ENCODE measurements around the gene COASY.

Gene COASY

GRCh38 chr17:42578282-42578869 lies 16.4 kb downstream of the COASY start:
- peak; percentile 97 for DNase-seq (ENCODE audit: low read depth)
- peak overlapping the region; percentile 79 for H3K4me3 ChIP-seq (ENCODE audit: low read depth, low read length)

GRCh38 chr17:42579794-42580551 lies 18.0 kb downstream of the COASY start:
- no peak for DNase-seq (ENCODE audit: low read depth)
- TF ChIP-seq, protein P1, sequence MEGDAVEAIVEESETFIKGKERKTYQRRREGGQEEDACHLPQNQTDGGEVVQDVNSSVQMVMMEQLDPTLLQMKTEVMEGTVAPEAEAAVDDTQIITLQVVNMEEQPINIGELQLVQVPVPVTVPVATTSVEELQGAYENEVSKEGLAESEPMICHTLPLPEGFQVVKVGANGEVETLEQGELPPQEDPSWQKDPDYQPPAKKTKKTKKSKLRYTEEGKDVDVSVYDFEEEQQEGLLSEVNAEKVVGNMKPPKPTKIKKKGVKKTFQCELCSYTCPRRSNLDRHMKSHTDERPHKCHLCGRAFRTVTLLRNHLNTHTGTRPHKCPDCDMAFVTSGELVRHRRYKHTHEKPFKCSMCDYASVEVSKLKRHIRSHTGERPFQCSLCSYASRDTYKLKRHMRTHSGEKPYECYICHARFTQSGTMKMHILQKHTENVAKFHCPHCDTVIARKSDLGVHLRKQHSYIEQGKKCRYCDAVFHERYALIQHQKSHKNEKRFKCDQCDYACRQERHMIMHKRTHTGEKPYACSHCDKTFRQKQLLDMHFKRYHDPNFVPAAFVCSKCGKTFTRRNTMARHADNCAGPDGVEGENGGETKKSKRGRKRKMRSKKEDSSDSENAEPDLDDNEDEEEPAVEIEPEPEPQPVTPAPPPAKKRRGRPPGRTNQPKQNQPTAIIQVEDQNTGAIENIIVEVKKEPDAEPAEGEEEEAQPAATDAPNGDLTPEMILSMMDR (IDR thresholded peaks at IDR 0.05; ENCODE audit: insufficient read depth, low read depth, low read length, missing control alignments): no peak
- no peak overlapping the region for H3K4me3 ChIP-seq (ENCODE audit: low read depth, low read length)

More at GRCh38 chr17:42578282-42578869, 16.4 kb downstream of the COASY start:
- TF ChIP-seq, protein P1 (IDR thresholded peaks at IDR 0.05; ENCODE audit: insufficient read depth, low read depth, low read length, missing control alignments): peak; percentile 79

GRCh38 chr17:42581744-42582270 lies 19.9 kb downstream of the COASY start:
- DNase-seq (ENCODE audit: low read depth): no peak
- H3K4me3 ChIP-seq (ENCODE audit: low read depth, low read length): no peak overlapping the region
- TF ChIP-seq, protein P1 (IDR thresholded peaks at IDR 0.05; ENCODE audit: insufficient read depth, low read depth, low read length, missing control alignments): no peak

DNA sequence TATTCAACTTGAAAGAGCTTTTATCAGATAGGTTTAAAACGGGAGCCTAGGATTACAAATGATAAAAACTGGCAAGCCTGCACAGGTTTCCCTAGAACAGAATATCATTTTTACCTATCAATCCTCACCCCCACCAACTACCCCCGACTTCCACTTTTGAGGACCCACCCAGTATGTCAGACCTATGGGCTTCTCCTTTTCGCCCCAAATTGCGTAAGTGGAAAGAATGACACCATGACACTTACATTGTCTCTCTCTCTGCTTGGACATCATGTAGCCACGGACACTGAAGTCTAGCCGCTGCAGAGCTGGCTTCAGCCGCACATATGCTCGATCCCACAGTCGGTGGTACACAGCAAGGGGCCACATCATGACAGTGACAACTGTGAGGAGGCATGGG lies 22.9 kb downstream of the COASY start:
- DNase-seq (ENCODE audit: low read depth): no peak
- TF ChIP-seq, protein P1 (IDR thresholded peaks at IDR 0.05; ENCODE audit: insufficient read depth, low read depth, low read length, missing control alignments): no peak
- H3K4me3 ChIP-seq (ENCODE audit: low read depth, low read length): no peak overlapping the region

DNA sequence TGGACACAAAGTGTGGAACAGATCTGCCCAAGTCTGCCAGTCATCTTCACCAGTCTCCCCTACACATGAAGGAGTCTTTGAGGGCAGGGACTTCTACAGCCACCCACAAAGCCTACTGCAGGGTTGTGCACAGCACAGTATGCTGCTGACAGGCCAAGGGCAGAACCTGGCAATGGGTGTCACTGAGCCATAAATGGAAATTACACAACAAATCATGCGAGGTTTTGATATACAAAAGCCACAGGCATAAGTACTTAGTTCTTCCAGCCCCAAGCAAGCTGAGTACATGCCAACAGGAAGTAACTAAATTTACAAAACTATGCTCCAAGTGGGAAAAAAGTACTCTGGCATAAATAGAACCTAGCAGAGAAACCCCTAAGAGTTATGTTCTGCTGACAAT lies 23.4 kb downstream of the COASY start:
- no peak for DNase-seq (ENCODE audit: low read depth)
- no peak overlapping the region for H3K4me3 ChIP-seq (ENCODE audit: low read depth, low read length)
- TF ChIP-seq, protein P1 (IDR thresholded peaks at IDR 0.05; ENCODE audit: insufficient read depth, low read depth, low read length, missing control alignments): no peak

DNA sequence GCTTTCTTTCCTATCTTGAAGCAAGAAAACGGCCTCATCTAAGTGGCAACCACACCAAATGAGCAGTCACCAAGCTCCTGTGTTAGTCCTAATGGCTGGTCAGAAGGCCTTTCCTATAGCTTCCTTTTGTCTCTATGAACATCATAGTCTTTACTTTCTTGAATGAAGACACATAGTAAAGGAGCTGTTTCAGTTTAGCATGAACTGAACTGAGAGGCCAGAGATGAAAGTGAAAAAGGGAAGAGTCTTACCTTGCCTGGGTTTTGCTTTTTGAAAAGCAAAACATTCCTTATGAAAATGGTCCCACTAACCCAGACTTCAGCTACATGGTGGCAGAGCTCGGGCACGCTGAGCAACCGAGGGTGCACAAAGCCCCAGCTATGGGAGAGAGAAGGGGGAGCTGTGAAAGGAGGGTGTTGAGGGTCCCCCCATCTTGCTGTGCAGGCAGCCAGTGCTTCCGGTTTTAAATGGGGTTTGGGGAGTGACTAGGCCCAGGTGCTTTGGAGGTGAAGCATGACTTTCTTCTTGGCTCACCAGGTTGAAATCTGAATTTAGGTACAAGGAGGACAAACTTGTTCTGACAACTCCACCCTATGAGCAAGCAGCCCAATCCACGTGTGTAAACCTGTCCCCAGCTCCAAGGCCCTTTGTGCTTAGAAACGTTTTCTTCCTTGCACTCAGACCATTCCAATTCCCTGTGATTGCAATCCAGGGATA lies 24.7 kb downstream of the COASY start:
- no peak overlapping the region for H3K4me3 ChIP-seq (ENCODE audit: low read depth, low read length)
- peak; percentile 66 for DNase-seq (ENCODE audit: low read depth)
- TF ChIP-seq, protein P1 (IDR thresholded peaks at IDR 0.05; ENCODE audit: insufficient read depth, low read depth, low read length, missing control alignments): no peak

Data from GM12865 (cell line).